T-cell (primary cell): ENCODE results near the gene MLLT3. TPM values are rescaled to one million over a fixed set of nuclear protein-coding genes. Genes with fewer than 3 reads are reported as not detected.
"Not testable (repeated sequence)": the region's sequence is repeated elsewhere in the genome, so short reads cannot be mapped to it uniquely, and the experiment has no call there.

Experiments
- ATAC-seq, 4 experiments: fragments of 200-7000 bp in 3 of 4; fragments of 150-1000 bp in 1 of 4; cut with Tn5 transposase; replicated peaks in 1 of 4; 1 replicate in 3 of 4; 2 replicates in 1 of 4; pipeline ENCODE4 v1.10.0; 2021; ENCODE audit warnings: moderate library complexity in 3 of 4, mild to moderate bottlenecking in 2 of 4, moderate number of reproducible peaks in 1 of 4
- CTCF ChIA-PET, 2 donors: fragments of 300-600 bp; sonication (Branson Sonifier 250); formaldehyde crosslinking; loops; one replicate each; lab custom pipeline; 2022; ENCODE audit warnings: antibody characterized with exemption in 2 of 2; lab: Charles Lee
- POLR2A ChIA-PET, 2 donors: fragments of 300-600 bp; sonication (Branson Sonifier 250); formaldehyde crosslinking; loops; one replicate each; lab custom pipeline; 2022; ENCODE audit warnings: antibody characterized with exemption in 2 of 2; lab: Charles Lee
- DNase-seq, 35 experiments: peaks; one replicate each; pipeline versions ENCODE4 v3.0.0 to v3.0.0-alpha.2; 2013 to 2023
- H3K27ac ChIP-seq: one replicate; pipeline ENCODE4 v1.5.1; 2013; ENCODE audit warnings: low read length
- H3K27me3 ChIP-seq, 2 experiments: replicated peaks in 1 of 2; 1 replicate in 1 of 2; 2 replicates in 1 of 2; pipeline versions ENCODE4 v1.6.1 to v1.7.0; 2013; ENCODE audit warnings: low read length in 1 of 2, mixed read lengths in 1 of 2; ENCODE audit not compliant: control insufficient read depth in 2 of 2, insufficient read depth in 2 of 2; ENCODE audit errors: extremely low read depth in 1 of 2
- H3K36me3 ChIP-seq, 2 donors: 1 replicate in 1 of 2; 2 replicates in 1 of 2; pipeline versions ENCODE4 v1.6.1 to v1.7.0; 2013; ENCODE audit warnings: low read length in 1 of 2; ENCODE audit not compliant: control insufficient read depth in 2 of 2, insufficient read depth in 1 of 2; ENCODE audit errors: extremely low read depth in 1 of 2
- H3K4me1 ChIP-seq, 2 experiments: 1 replicate in 1 of 2; 2 replicates in 1 of 2; pipeline versions ENCODE4 v1.6.1 to v1.7.0; 2013; ENCODE audit warnings: low read length in 2 of 2, mixed read lengths in 1 of 2; ENCODE audit not compliant: insufficient read depth in 2 of 2, control insufficient read depth in 1 of 2; ENCODE audit errors: extremely low read depth in 1 of 2
- H3K4me3 ChIP-seq, 2 donors: 1 replicate in 1 of 2; 2 replicates in 1 of 2; pipeline versions ENCODE4 v1.5.1 to v1.7.0; 2013; ENCODE audit warnings: mild to moderate bottlenecking in 2 of 2, low read length in 1 of 2, moderate library complexity in 1 of 2; ENCODE audit not compliant: control insufficient read depth in 1 of 2; ENCODE audit errors: extremely low read depth in 1 of 2
- H3K9me3 ChIP-seq: 2 replicates; pipeline ENCODE4 v1.7.0; 2013
- H3K27ac Mint-ChIP-seq, 2 donors: one replicate each; pipeline ENCODE4 v1.8.0; 2020 to 2021; ENCODE audit warnings: mild to moderate bottlenecking in 2 of 2, mixed read lengths in 2 of 2
- H3K27me3 Mint-ChIP-seq, 2 donors: one replicate each; pipeline ENCODE4 v1.8.0; 2021 to 2022; ENCODE audit warnings: mixed read lengths in 2 of 2
- H3K36me3 Mint-ChIP-seq: one replicate; pipeline ENCODE4 v1.8.0; 2021; ENCODE audit warnings: mixed read lengths
- H3K4me1 Mint-ChIP-seq, 3 donors: one replicate each; pipeline ENCODE4 v1.8.0; 2020 to 2022; ENCODE audit warnings: mixed read lengths in 3 of 3, mild to moderate bottlenecking in 1 of 3
- H3K4me3 Mint-ChIP-seq, 3 donors: one replicate each; pipeline ENCODE4 v1.8.0; 2020 to 2022; ENCODE audit warnings: mild to moderate bottlenecking in 3 of 3, mixed read lengths in 3 of 3, moderate library complexity in 3 of 3
- H3K9me3 Mint-ChIP-seq, 3 donors: one replicate each; pipeline ENCODE4 v1.8.0; 2020 to 2022; ENCODE audit warnings: mixed read lengths in 3 of 3
- WGBS: methylation state at CpG from one replicate; pipeline ENCODE4 v1.1.5; 2013; ENCODE audit warnings: missing lambda C conversion rate; ENCODE audit not compliant: insufficient coverage; 5-methylcytosine and 5-hydroxymethylcytosine counted together
- total RNA-seq, 35 experiments: library from RNA in 6 of 35; stranded (reverse) in 6 of 35; fragments of 120-200 nt in 1 of 35; gene quantifications; one replicate each; pipeline versions ENCODE4 v1.2.1 to v1.2.4 and lab custom pipeline; 2013 to 2026

MLLT3 gene
- total RNA-seq, 5 donors from 2014 or later (not counting 1 experiment from before 2014, with no cell fraction given): 51.8 to 96.6 (median 58.9) TPM

DNA sequence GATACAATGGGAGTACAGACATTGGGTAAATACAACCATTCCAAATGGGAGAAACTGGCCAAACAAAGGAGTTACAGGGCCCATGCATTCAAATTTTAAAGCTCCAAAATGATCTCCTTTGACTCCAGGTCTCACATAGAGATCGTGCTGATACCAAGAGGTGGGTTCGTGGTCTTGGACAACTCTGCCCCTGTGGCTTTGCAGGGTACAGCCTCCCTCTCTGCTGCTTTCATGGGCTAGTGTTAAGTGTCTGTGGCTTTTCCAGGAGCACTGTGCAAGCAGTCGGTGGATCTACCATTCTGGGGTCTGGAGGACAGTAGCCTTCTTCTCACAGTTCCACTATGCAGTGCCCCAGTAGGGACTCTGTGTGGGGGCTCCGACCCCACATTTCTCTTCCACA lies 39.2 kb downstream of the MLLT3 start:
- Mint-ChIP-seq H3K27ac (peak overlapping the region in 1 of 2 donors; percentile 64), H3K4me1 (peaks cover 70 to 72% (median 70%) of the 10 kb centered on the region in 3 donors), H3K4me3 (peak overlapping the region in 1 of 3 donors; percentile 0), H3K36me3 (peaks cover 35% of the 10 kb centered on the region)
- H3K4me3 ChIP-seq, DNase-seq, H3K27me3 Mint-ChIP-seq, ATAC-seq, H3K9me3 Mint-ChIP-seq, CTCF ChIA-PET, H3K36me3 ChIP-seq, H3K9me3 ChIP-seq, H3K27me3 ChIP-seq, H3K27ac ChIP-seq: not testable (repeated sequence)
- 81% methylated on average over 3 of the region's 4 CpGs for WGBS
- POLR2A ChIA-PET: interaction anchor here in 1 of 2 donors (0.6 kb wide), 1 partner anchor 357 kb away, joined by 3 read pairs; no protein-coding TSS in a partner anchor
- peaks cover 11 to 20% of the 10 kb centered on the region in 2 experiments for H3K4me1 ChIP-seq

GRCh38 chr9:20582150-20582549 lies 40.1 kb downstream of the MLLT3 start:
- no peaks in the 10 kb centered on the region for H3K27me3 Mint-ChIP-seq
- Histone ChIP-seq H3K4me1 (peaks cover 11 to 20% of the 10 kb centered on the region in 2 experiments), H3K27me3 (no peaks in the 10 kb centered on the region), H3K27ac (no peak overlapping the region), H3K4me3 (no peak overlapping the region), H3K9me3 (peaks cover 3% of the 10 kb centered on the region), H3K36me3 (peaks cover 0 to 7% of the 10 kb centered on the region in 2 donors)
- DNase-seq (no peak), ATAC-seq (no peak)
- no peak overlapping the region for H3K27ac Mint-ChIP-seq
- ChIA-PET CTCF (no interaction called here), POLR2A (no interaction called here)
- peaks cover 42% of the 10 kb centered on the region for H3K36me3 Mint-ChIP-seq
- H3K9me3 Mint-ChIP-seq: peaks cover 0 to 9% (median 2%) of the 10 kb centered on the region in 3 donors
- H3K4me1 Mint-ChIP-seq: peaks cover 76 to 79% (median 79%) of the 10 kb centered on the region in 3 donors
- no CpG with 5 or more reads among the region's 3 CpGs for WGBS
- H3K4me3 Mint-ChIP-seq: peak overlapping the region in 1 of 3 donors; percentile 0

- WGBS: no CpG with 5 or more reads among the region's 2 CpGs
- no peak overlapping the region for H3K4me3 Mint-ChIP-seq
- H3K27ac ChIP-seq: no peak overlapping the region
- H3K27me3 Mint-ChIP-seq: no peaks in the 10 kb centered on the region
- CTCF ChIA-PET: no interaction called here
- H3K27ac Mint-ChIP-seq: no peak overlapping the region
- no peak for DNase-seq
- ATAC-seq: no peak
- peaks cover 76 to 85% (median 82%) of the 10 kb centered on the region in 3 donors for H3K4me1 Mint-ChIP-seq
- H3K4me3 ChIP-seq: no peak overlapping the region
- H3K27me3 ChIP-seq: no peaks in the 10 kb centered on the region
- H3K36me3 ChIP-seq: peaks cover 0 to 7% of the 10 kb centered on the region in 2 donors
- peaks cover 7% of the 10 kb centered on the region for H3K9me3 ChIP-seq
- peaks cover 55% of the 10 kb centered on the region for H3K36me3 Mint-ChIP-seq
- POLR2A ChIA-PET: interaction anchor here in 1 of 2 donors (0.6 to 1.3 kb wide), 2 partner anchors 42 to 166 kb away, joined by 3 to 7 read pairs; partner anchors contain the start of gene MLLT3
- peaks cover 11 to 14% (median 12%) of the 10 kb centered on the region in 3 donors for H3K9me3 Mint-ChIP-seq
- H3K4me1 ChIP-seq: peaks cover 11 to 20% of the 10 kb centered on the region in 2 experiments
Observed at GRCh38 chr9:20580673-20581072, 41.6 kb downstream of the MLLT3 start.

DNA sequence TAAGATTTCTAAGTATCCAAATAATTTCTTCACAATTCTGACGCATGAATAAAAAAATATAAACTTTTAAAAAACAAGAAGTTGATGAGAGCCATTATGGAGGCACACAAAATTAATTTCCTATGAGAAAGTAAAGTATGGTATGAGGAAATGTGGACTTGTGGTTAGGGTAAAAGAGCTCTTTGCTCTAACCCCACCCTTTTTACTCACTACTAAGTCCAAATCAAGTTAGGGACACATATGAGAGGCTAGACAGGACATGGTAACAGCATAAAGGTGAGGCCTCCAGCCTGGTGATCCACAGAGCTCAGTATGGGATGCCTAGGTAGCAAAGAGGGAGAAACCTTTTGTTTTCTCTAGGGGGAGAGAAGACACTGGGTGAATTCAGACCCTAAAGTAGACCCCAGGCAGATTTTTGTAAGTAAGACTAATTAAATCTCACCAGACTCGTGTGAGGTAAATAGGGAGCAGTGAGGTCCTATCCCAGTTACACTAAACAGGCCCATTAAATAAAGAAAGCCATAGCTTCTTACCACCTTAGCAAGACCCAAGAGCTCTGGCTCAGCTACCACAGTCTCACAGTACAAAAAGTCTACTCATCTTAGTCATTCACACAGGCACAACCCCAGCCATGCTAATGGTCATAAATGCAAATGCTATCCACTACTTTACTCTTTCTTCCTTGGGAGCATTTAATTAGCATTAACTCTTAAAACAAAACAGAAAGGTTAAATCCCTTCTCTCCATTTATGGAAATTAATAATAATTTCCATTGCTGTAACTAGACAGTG lies 42.6 kb downstream of the MLLT3 start:
- Histone ChIP-seq H3K36me3 (peaks cover 0 to 7% of the 10 kb centered on the region in 2 donors), H3K27me3 (no peaks in the 10 kb centered on the region), H3K4me3 (no peak overlapping the region), H3K4me1 (peaks cover 11 to 20% of the 10 kb centered on the region in 2 experiments), H3K27ac (no peak overlapping the region), H3K9me3 (peaks cover 4% of the 10 kb centered on the region)
- POLR2A ChIA-PET: interaction anchor here in 1 of 2 donors (1.3 kb wide), 1 partner anchor 43 kb away, joined by 7 read pairs; the partner anchor contains the start of gene MLLT3
- peak overlapping the region in 1 of 3 donors; percentile 7 for H3K4me3 Mint-ChIP-seq
- peaks cover 72 to 82% (median 80%) of the 10 kb centered on the region in 3 donors for H3K4me1 Mint-ChIP-seq
- no peaks in the 10 kb centered on the region for H3K27me3 Mint-ChIP-seq
- H3K27ac Mint-ChIP-seq: no peak overlapping the region
- CTCF ChIA-PET: interaction anchor here in 1 of 2 donors (0.5 to 1.0 kb wide), 3 partner anchors 25 to 106 kb away, joined by 3 read pairs; no protein-coding TSS in a partner anchor
- H3K36me3 Mint-ChIP-seq: peaks cover 54% of the 10 kb centered on the region
- no CpG with 5 or more reads among the region's 2 CpGs for WGBS
- H3K9me3 Mint-ChIP-seq: peaks cover 15 to 17% (median 15%) of the 10 kb centered on the region in 3 donors
- DNase-seq (no peak), ATAC-seq (no peak)

DNA sequence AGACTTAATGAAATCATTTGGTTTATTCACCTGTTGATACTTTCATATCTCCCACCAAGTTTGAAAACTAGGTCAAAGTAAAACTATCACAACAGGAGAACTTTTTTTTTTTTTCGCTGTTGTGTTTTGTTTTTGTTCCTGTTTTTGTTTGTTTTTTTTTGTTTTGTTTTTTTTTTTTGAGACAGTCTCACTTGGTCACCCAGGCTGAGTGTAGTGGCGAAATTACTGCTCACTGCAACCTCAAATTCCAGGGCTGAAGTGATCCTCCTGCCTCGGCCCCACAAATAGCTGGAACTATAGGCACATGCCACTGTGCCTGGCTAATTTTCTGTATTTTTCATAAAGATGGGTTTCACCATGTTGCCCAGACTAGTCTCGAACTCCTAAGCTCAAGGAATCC lies 49.3 kb downstream of the MLLT3 start:
- Mint-ChIP-seq H3K36me3 (peaks cover 40% of the 10 kb centered on the region), H3K9me3 (peaks cover 12 to 15% (median 15%) of the 10 kb centered on the region in 3 donors), H3K4me1 (peaks cover 74 to 90% (median 84%) of the 10 kb centered on the region in 3 donors), H3K4me3 (no peak overlapping the region), H3K27me3 (no peaks in the 10 kb centered on the region), H3K27ac (no peak overlapping the region)
- Histone ChIP-seq H3K36me3 (peaks cover 0 to 2% of the 10 kb centered on the region in 2 donors), H3K4me3 (no peak overlapping the region), H3K27ac (no peak overlapping the region), H3K4me1 (peaks cover 0 to 19% of the 10 kb centered on the region in 2 experiments), H3K27me3 (no peaks in the 10 kb centered on the region), H3K9me3 (peaks cover 4% of the 10 kb centered on the region)
- POLR2A ChIA-PET: no interaction called here
- DNase-seq (no peak), ATAC-seq (no peak)
- CTCF ChIA-PET: interaction anchor here in 1 of 2 donors (1.2 kb wide), 1 partner anchor 32 kb away, joined by 3 read pairs; no protein-coding TSS in a partner anchor
- WGBS: 93% methylated on average over 3 of the region's 4 CpGs

- H3K9me3 ChIP-seq: no peaks in the 10 kb centered on the region
- H3K4me3 ChIP-seq: no peak overlapping the region
- Mint-ChIP-seq H3K36me3 (peaks cover 21% of the 10 kb centered on the region), H3K9me3 (peaks cover 3 to 4% (median 3%) of the 10 kb centered on the region in 3 donors), H3K4me3 (no peak overlapping the region), H3K4me1 (peaks cover 77 to 86% (median 85%) of the 10 kb centered on the region in 3 donors), H3K27me3 (no peaks in the 10 kb centered on the region), H3K27ac (no peak overlapping the region)
- no peaks in the 10 kb centered on the region for H3K27me3 ChIP-seq
- H3K4me1 ChIP-seq: peaks cover 0 to 19% of the 10 kb centered on the region in 2 experiments
- ChIA-PET POLR2A (no interaction called here), CTCF (interaction anchor here in 1 of 2 donors (0.6 kb wide), 1 partner anchor 688 kb away, joined by 4 read pairs; no protein-coding TSS in a partner anchor)
- no CpG with 5 or more reads among the region's 1 CpG for WGBS
- DNase-seq (no peak), ATAC-seq (peak in 1 of 4 experiments; percentile 33)
- no peak overlapping the region for H3K27ac ChIP-seq
- H3K36me3 ChIP-seq: no peaks in the 10 kb centered on the region
Observed at GRCh38 chr9:20570756-20571155, 51.5 kb downstream of the MLLT3 start.
